GM18498 (cell line): ENCODE data around the gene RLN3.
A peak's percentile ranks its signal among the peaks of the same experiment; 100 is the strongest.

Experiments used
- ATAC-seq: cut with Tn5 transposase; IDR thresholded peaks from one replicate; pipeline ENCODE4 v1.9.1; 2021; ENCODE audit warnings: mild to moderate bottlenecking, moderate library complexity; ENCODE audit not compliant: unreplicated experiment

RLN3 gene

GRCh38 chr19:13993590-13994300, 34.2 kb upstream of the RLN3 start:
- ATAC-seq, result no peak

- ATAC-seq, result no peak
Measured at GRCh38 chr19:13995017-13995728, 32.8 kb upstream of the RLN3 start.

GRCh38 chr19:13995878-13996765, 31.8 kb upstream of the RLN3 start:
- no peak for ATAC-seq

- no peak for ATAC-seq
Measured at GRCh38 chr19:13996928-13997630, 30.9 kb upstream of the RLN3 start.

- ATAC-seq, result no peak
Measured at GRCh38 chr19:13997631-13997962, 30.4 kb upstream of the RLN3 start.

- no peak for ATAC-seq
Measured at GRCh38 chr19:13998426-13998825, 29.5 kb upstream of the RLN3 start.

GRCh38 chr19:13999085-13999484, 28.9 kb upstream of the RLN3 start:
- ATAC-seq, result no peak

GRCh38 chr19:14000691-14001375, 27.1 kb upstream of the RLN3 start:
- no peak for ATAC-seq

GRCh38 chr19:14002571-14003250, 25.2 kb upstream of the RLN3 start:
- no peak for ATAC-seq

GRCh38 chr19:14003251-14004055, 24.5 kb upstream of the RLN3 start:
- no peak for ATAC-seq

GRCh38 chr19:14004619-14005348, 23.2 kb upstream of the RLN3 start:
- no peak for ATAC-seq

- ATAC-seq, result peak; percentile 39
Measured at GRCh38 chr19:14005349-14006084, 22.4 kb upstream of the RLN3 start.

GRCh38 chr19:14006085-14006765, 21.7 kb upstream of the RLN3 start, which contains the start of gene RFX1:
TSS of gene RFX1 (minus strand) at chr19:14006320. CDS start at chr19:13993843, 12,477 bp downstream.
- peak; percentile 75 for ATAC-seq

GRCh38 chr19:14006766-14007562, 21.0 kb upstream of the RLN3 start:
- peak; percentile 38 for ATAC-seq

GRCh38 chr19:14012378-14012915, 15.5 kb upstream of the RLN3 start:
- no peak for ATAC-seq

- ATAC-seq, result peak; percentile 83
Measured at GRCh38 chr19:14015524-14016035, 12.4 kb upstream of the RLN3 start.
